Smooth muscle cell (in vitro differentiated cells): ENCODE measurements around the gene PPM1A. TPM values are rescaled to one million over a fixed set of nuclear protein-coding genes. Genes with fewer than 3 reads are reported as not detected.

Experiments used
- DNase-seq: peaks from one replicate; lab custom pipeline; 2025; ENCODE audit not compliant: unreplicated experiment; lab: John Stamatoyannopoulos, UW
- H2AFZ ChIP-seq: fragments of 200-600 bp; sonication (generic); 2 replicates; pipeline ENCODE4 v1.6.0; 2016; ENCODE audit warnings: antibody characterized with exemption, low read depth, mild to moderate bottlenecking
- H3F3A ChIP-seq: fragments of 200-600 bp; sonication (generic); 2 replicates; pipeline ENCODE4 v1.6.0; 2017; ENCODE audit warnings: antibody characterized with exemption, low read depth
- H3K27ac ChIP-seq: fragments of 200-600 bp; sonication (generic); 2 replicates; pipeline ENCODE4 v1.5.1; 2016; ENCODE audit warnings: low read depth, mild to moderate bottlenecking
- H3K27me3 ChIP-seq: fragments of 200-600 bp; sonication (generic); 2 replicates; pipeline ENCODE4 v1.6.1; 2016; ENCODE audit warnings: low read depth, mild to moderate bottlenecking
- H3K36me3 ChIP-seq: fragments of 200-600 bp; sonication (generic); 2 replicates; pipeline ENCODE4 v1.5.1; 2016; ENCODE audit warnings: low read depth
- H3K4me1 ChIP-seq: fragments of 200-600 bp; sonication (generic); 2 replicates; pipeline ENCODE4 v1.5.1; 2016; ENCODE audit warnings: low read depth
- H3K4me2 ChIP-seq: fragments of 200-600 bp; sonication (generic); 2 replicates; pipeline ENCODE4 v1.6.0; 2016; ENCODE audit warnings: mild to moderate bottlenecking
- H3K4me3 ChIP-seq: fragments of 200-600 bp; sonication (generic); 2 replicates; pipeline ENCODE4 v1.5.1; 2016; ENCODE audit warnings: mild to moderate bottlenecking
- H3K79me2 ChIP-seq: fragments of 200-600 bp; sonication (generic); 2 replicates; pipeline ENCODE4 v1.6.0; 2016; ENCODE audit warnings: low read depth, mild to moderate bottlenecking
- H3K9ac ChIP-seq: fragments of 200-600 bp; sonication (generic); 2 replicates; pipeline ENCODE4 v1.6.0; 2016; ENCODE audit warnings: low read depth
- H3K9me3 ChIP-seq: fragments of 200-600 bp; sonication (generic); replicated peaks from 2 replicates; pipeline ENCODE4 v1.5.1; 2016; ENCODE audit warnings: low read depth
- H4K20me1 ChIP-seq: fragments of 200-600 bp; sonication (generic); 2 replicates; pipeline ENCODE4 v1.6.0; 2016; ENCODE audit warnings: low read depth
- CTCF ChIP-seq: fragments of 200-600 bp; sonication (generic); IDR thresholded peaks from 2 replicates; pipeline ENCODE4 v1.5.1; 2017; ENCODE audit warnings: borderline replicate concordance, mild to moderate bottlenecking, antibody characterized with exemption; ENCODE audit not compliant: insufficient read depth, poor library complexity, severe bottlenecking
- WGBS: methylation state at CpG from one replicate; pipeline ENCODE4 v1.1.7; 2016; ENCODE audit warnings: low lambda C conversion rate; 5-methylcytosine and 5-hydroxymethylcytosine counted together
- polyA plus RNA-seq: library from polyadenylated mRNA; unstranded; fragments of >200 nt; fragmentation: Nextera tagmentation; extraction: Ambion mirVana; gene quantifications from 2 replicates; pipeline ENCODE4 v1.2.1, GENCODE V29; 2016
- total RNA-seq: library from RNA; depleted of rRNA; stranded (reverse); fragments of >200 nt; gene quantifications from 2 replicates; pipeline ENCODE4 v1.2.3, GENCODE V29; 2014

The PPM1A gene
- total and polyA plus RNA-seq, 2 experiments from 2014 or later: 17.5 to 30.0 TPM

GRCh38 chr14:60323199-60323896 is 74.3 kb downstream of the PPM1A start:
- no peaks in the 10 kb centered on the region for H3K79me2 ChIP-seq
- no peak overlapping the region for H3K9ac ChIP-seq
- H3F3A ChIP-seq: no peaks in the 10 kb centered on the region
- H3K4me3 ChIP-seq: no peak overlapping the region
- 92% methylated on average over 14 of the region's 14 CpGs for WGBS
- no peaks in the 10 kb centered on the region for H3K9me3 ChIP-seq
- TF ChIP-seq CTCF: no peak
- H4K20me1 ChIP-seq: no peaks in the 10 kb centered on the region
- H3K4me2 ChIP-seq: no peak overlapping the region
- no peaks in the 10 kb centered on the region for H3K36me3 ChIP-seq
- no peak overlapping the region for H3K27ac ChIP-seq
- peaks cover 7% of the 10 kb centered on the region for H3K4me1 ChIP-seq
- no peak overlapping the region for H2AFZ ChIP-seq
- peaks cover 28% of the 10 kb centered on the region for H3K27me3 ChIP-seq
- DNase-seq: no peak

GRCh38 chr14:60324837-60325236 is 75.8 kb downstream of the PPM1A start:
- Histone ChIP-seq H3F3A (no peaks in the 10 kb centered on the region), H3K9ac (no peak overlapping the region), H4K20me1 (no peaks in the 10 kb centered on the region), H3K4me2 (no peak overlapping the region), H3K4me3 (no peak overlapping the region), H3K9me3 (no peaks in the 10 kb centered on the region), H3K36me3 (no peaks in the 10 kb centered on the region), H3K27ac (no peak overlapping the region), H3K27me3 (peaks cover 36% of the 10 kb centered on the region), H3K4me1 (peaks cover 8% of the 10 kb centered on the region), H3K79me2 (no peaks in the 10 kb centered on the region), H2AFZ (no peak overlapping the region)
- no peak for TF ChIP-seq CTCF
- 99% methylated on average over 2 of the region's 2 CpGs for WGBS
- DNase-seq: no peak

GRCh38 chr14:60326274-60326673 is 77.3 kb downstream of the PPM1A start:
- no peak overlapping the region for H2AFZ ChIP-seq
- peaks cover 36% of the 10 kb centered on the region for H3K27me3 ChIP-seq
- 91% methylated on average over 2 of the region's 2 CpGs for WGBS
- H3K27ac ChIP-seq: no peak overlapping the region
- H3K4me3 ChIP-seq: no peak overlapping the region
- H3K79me2 ChIP-seq: no peaks in the 10 kb centered on the region
- H3K4me2 ChIP-seq: no peak overlapping the region
- H3F3A ChIP-seq: no peaks in the 10 kb centered on the region
- no peaks in the 10 kb centered on the region for H4K20me1 ChIP-seq
- H3K4me1 ChIP-seq: peaks cover 8% of the 10 kb centered on the region
- H3K9me3 ChIP-seq: no peaks in the 10 kb centered on the region
- DNase-seq: no peak
- TF ChIP-seq CTCF: no peak
- H3K36me3 ChIP-seq: no peaks in the 10 kb centered on the region
- no peak overlapping the region for H3K9ac ChIP-seq
